CD4-positive, alpha-beta memory T cell (primary cell): ENCODE results near the gene MAT1A. TPM values are rescaled to one million over a fixed set of nuclear protein-coding genes. Genes with fewer than 3 reads are reported as not detected.
"Not testable (repeated sequence)": the region's sequence is repeated elsewhere in the genome, so short reads cannot be mapped to it uniquely, and the experiment has no call there.

ENCODE experiments used
- CTCF ChIA-PET: fragments of 350-600 bp; sonication (Branson Sonifier 250); formaldehyde crosslinking; loops from one replicate; lab custom pipeline; 2021; ENCODE audit warnings: inconsistent platforms; ENCODE audit not compliant: partially characterized antibody; lab: Charles Lee
- POLR2A ChIA-PET: fragments of 350-600 bp; sonication (Branson Sonifier 250); formaldehyde crosslinking; loops from one replicate; lab custom pipeline; 2021; ENCODE audit not compliant: partially characterized antibody; lab: Charles Lee
- DNase-seq, 5 donors: peaks; one replicate each; pipeline versions ENCODE4 v3.0.0 to v3.0.0-alpha.2; 2020 to 2022; ENCODE audit warnings: mixed read lengths in 1 of 5
- H3K27ac ChIP-seq: one replicate; pipeline ENCODE4 v1.7.0; 2013; ENCODE audit warnings: low read depth, low read length
- H3K27me3 ChIP-seq: 2 replicates; pipeline ENCODE4 v1.7.0; 2013; ENCODE audit warnings: mild to moderate bottlenecking, low read length, moderate library complexity; ENCODE audit not compliant: insufficient read depth
- H3K36me3 ChIP-seq: 2 replicates; pipeline ENCODE4 v1.7.0; 2013; ENCODE audit warnings: mild to moderate bottlenecking, low read length, moderate library complexity; ENCODE audit not compliant: insufficient read depth
- H3K4me1 ChIP-seq: 2 replicates; pipeline ENCODE4 v1.7.0; 2013; ENCODE audit warnings: mild to moderate bottlenecking, low read length, moderate library complexity; ENCODE audit not compliant: insufficient read depth
- H3K4me3 ChIP-seq, 2 donors: one replicate each; pipeline ENCODE4 v1.7.0; 2013; ENCODE audit warnings: low read length in 2 of 2, mild to moderate bottlenecking in 1 of 2
- H3K9me3 ChIP-seq, 2 donors: one replicate each; pipeline ENCODE4 v1.7.0; 2013; ENCODE audit warnings: low read length in 2 of 2, control low read depth in 1 of 2; ENCODE audit not compliant: control insufficient read depth in 1 of 2
- H3K27ac Mint-ChIP-seq, 7 donors: one replicate each; pipeline ENCODE4 v1.8.0; 2020 to 2021; ENCODE audit warnings: mixed read lengths in 7 of 7, mild to moderate bottlenecking in 6 of 7, inconsistent platforms in 3 of 7, moderate library complexity in 3 of 7
- H3K27me3 Mint-ChIP-seq, 2 donors: one replicate each; pipeline ENCODE4 v1.8.0; 2020 to 2021; ENCODE audit warnings: mixed read lengths in 2 of 2
- H3K36me3 Mint-ChIP-seq, 2 donors: one replicate each; pipeline ENCODE4 v1.8.0; 2020 to 2021; ENCODE audit warnings: mixed read lengths in 2 of 2, inconsistent platforms in 1 of 2, mild to moderate bottlenecking in 1 of 2
- H3K4me1 Mint-ChIP-seq, 4 donors: one replicate each; pipeline ENCODE4 v1.8.0; 2020 to 2021; ENCODE audit warnings: mixed read lengths in 4 of 4, mild to moderate bottlenecking in 1 of 4
- H3K4me3 Mint-ChIP-seq, 8 donors: one replicate each; pipeline ENCODE4 v1.8.0; 2020 to 2021; ENCODE audit warnings: mixed read lengths in 8 of 8, mild to moderate bottlenecking in 7 of 8, moderate library complexity in 6 of 8, inconsistent platforms in 3 of 8
- H3K9me3 Mint-ChIP-seq, 8 donors: one replicate each; pipeline ENCODE4 v1.8.0; 2020 to 2021; ENCODE audit warnings: mixed read lengths in 8 of 8, mild to moderate bottlenecking in 5 of 8, inconsistent platforms in 3 of 8, moderate library complexity in 1 of 8
- intact Hi-C: fragments of 100-400 bp; cut with micrococcal nuclease; formaldehyde crosslinking; loops from one replicate; pipeline ENCODE4 v1.15.1; 2023
- polyA plus RNA-seq, 2 donors: library from polyadenylated mRNA; unstranded; fragments of 300-500 nt; fragmentation: Illumina TruSeq; gene quantifications; one replicate each; pipeline ENCODE4 v1.2.3, GENCODE V29; 2021
- total RNA-seq, 2 experiments: library from RNA; stranded (reverse); gene quantifications; one replicate each; pipeline ENCODE4 v1.2.3, GENCODE V29; 2021

The MAT1A gene
- total and polyA plus RNA-seq, 4 experiments from 2014 or later, result not detected

- H3K9me3 ChIP-seq, H3K4me3 ChIP-seq, DNase-seq, intact Hi-C loops, H3K27ac Mint-ChIP-seq, H3K9me3 Mint-ChIP-seq, H3K27me3 ChIP-seq, CTCF ChIA-PET, POLR2A ChIA-PET, H3K36me3 ChIP-seq, H3K4me1 ChIP-seq, H3K27me3 Mint-ChIP-seq, H3K36me3 Mint-ChIP-seq, H3K4me3 Mint-ChIP-seq, H3K27ac ChIP-seq, H3K4me1 Mint-ChIP-seq: not testable (repeated sequence)
Measured at GRCh38 chr10:80242341-80242740, 47.1 kb downstream of the MAT1A start.

- H3K27ac Mint-ChIP-seq, H3K36me3 Mint-ChIP-seq, intact Hi-C loops, DNase-seq, H3K4me3 ChIP-seq, POLR2A ChIA-PET, H3K27ac ChIP-seq, H3K4me3 Mint-ChIP-seq, CTCF ChIA-PET, H3K9me3 ChIP-seq, H3K4me1 ChIP-seq, H3K36me3 ChIP-seq, H3K27me3 ChIP-seq, H3K9me3 Mint-ChIP-seq, H3K4me1 Mint-ChIP-seq, H3K27me3 Mint-ChIP-seq: not testable (repeated sequence)
Measured at GRCh38 chr10:80236457-80236856, 53.0 kb downstream of the MAT1A start.

GRCh38 chr10:80234331-80235235, 54.9 kb downstream of the MAT1A start:
- H3K4me3 ChIP-seq, intact Hi-C loops, H3K4me3 Mint-ChIP-seq, DNase-seq, H3K27me3 ChIP-seq, H3K4me1 ChIP-seq, H3K36me3 ChIP-seq, H3K36me3 Mint-ChIP-seq, H3K27me3 Mint-ChIP-seq, H3K27ac ChIP-seq, POLR2A ChIA-PET, H3K9me3 Mint-ChIP-seq, H3K27ac Mint-ChIP-seq, CTCF ChIA-PET, H3K4me1 Mint-ChIP-seq, H3K9me3 ChIP-seq: not testable (repeated sequence)

- H3K27ac ChIP-seq, H3K9me3 Mint-ChIP-seq, intact Hi-C loops, H3K27ac Mint-ChIP-seq, H3K4me1 ChIP-seq, H3K27me3 Mint-ChIP-seq, H3K36me3 Mint-ChIP-seq, H3K36me3 ChIP-seq, H3K27me3 ChIP-seq, CTCF ChIA-PET, H3K4me3 ChIP-seq, H3K4me3 Mint-ChIP-seq, DNase-seq, POLR2A ChIA-PET, H3K4me1 Mint-ChIP-seq, H3K9me3 ChIP-seq: not testable (repeated sequence)
Measured at GRCh38 chr10:80233871-80234270, 55.6 kb downstream of the MAT1A start.

GRCh38 chr10:80226723-80227122, 62.7 kb downstream of the MAT1A start:
- CTCF ChIA-PET, H3K4me3 ChIP-seq, H3K27me3 Mint-ChIP-seq, H3K27me3 ChIP-seq, H3K9me3 Mint-ChIP-seq, H3K36me3 Mint-ChIP-seq, intact Hi-C loops, H3K4me1 Mint-ChIP-seq, H3K27ac Mint-ChIP-seq, H3K4me1 ChIP-seq, POLR2A ChIA-PET, H3K4me3 Mint-ChIP-seq, H3K9me3 ChIP-seq, DNase-seq, H3K36me3 ChIP-seq, H3K27ac ChIP-seq: not testable (repeated sequence)

- not testable (repeated sequence) for H3K4me3 ChIP-seq, DNase-seq, H3K9me3 Mint-ChIP-seq, H3K36me3 ChIP-seq, H3K4me3 Mint-ChIP-seq, H3K36me3 Mint-ChIP-seq, H3K27ac ChIP-seq, H3K4me1 ChIP-seq, H3K27ac Mint-ChIP-seq, H3K27me3 ChIP-seq, H3K9me3 ChIP-seq, H3K4me1 Mint-ChIP-seq, H3K27me3 Mint-ChIP-seq
- CTCF ChIA-PET, result interaction anchor here (0.7 to 4.7 kb wide), 15 partner anchors 12 to 164 kb away, joined by 3 to 142 read pairs (median 4); no protein-coding TSS in a partner anchor
- POLR2A ChIA-PET, result interaction anchor here (1.0 to 3.4 kb wide), 3 partner anchors 18 to 79 kb away, joined by 3 to 34 read pairs (median 9); partner anchors contain the start of gene ANXA11
- intact Hi-C loops, result loop anchor here (5.0 kb wide), 1 partner anchor 36 kb away; no protein-coding TSS in a partner anchor
Measured at GRCh38 chr10:80223031-80223419, 66.4 kb downstream of the MAT1A start.
